Activated CD4-positive, alpha-beta T cell treated with anti-CD3 and anti-CD28 coated beads for 36 hours (primary cell): ENCODE results near the gene SLX4IP. TPM values are rescaled to one million over a fixed set of nuclear protein-coding genes. Genes with fewer than 3 reads are reported as not detected.
"Not testable (repeated sequence)": the region's sequence is repeated elsewhere in the genome, so short reads cannot be mapped to it uniquely, and the experiment has no call there.

Source experiments
- ATAC-seq: fragments of 200-7000 bp; cut with Tn5 transposase; one replicate; pipeline ENCODE4 v1.10.0; 2021; ENCODE audit warnings: mild to moderate bottlenecking, moderate library complexity
- CTCF ChIA-PET: fragments of 350-600 bp; sonication (Branson Sonifier 250); formaldehyde crosslinking; loops from one replicate; lab custom pipeline; 2021; ENCODE audit warnings: antibody characterized with exemption; lab: Charles Lee
- POLR2A ChIA-PET: fragments of 350-600 bp; sonication (Branson Sonifier 250); formaldehyde crosslinking; loops from one replicate; lab custom pipeline; 2021; ENCODE audit warnings: antibody characterized with exemption, inconsistent platforms; lab: Charles Lee
- DNase-seq: peaks from one replicate; pipeline ENCODE4 v3.0.0-alpha.2; 2020
- H3K27ac Mint-ChIP-seq: one replicate; pipeline ENCODE4 v1.8.0; 2021; ENCODE audit warnings: mixed read lengths
- H3K27me3 Mint-ChIP-seq: one replicate; pipeline ENCODE4 v1.8.0; 2021; ENCODE audit warnings: mixed read lengths
- H3K36me3 Mint-ChIP-seq: one replicate; pipeline ENCODE4 v1.8.0; 2021; ENCODE audit warnings: low read depth, mixed read lengths
- H3K4me1 Mint-ChIP-seq: one replicate; pipeline ENCODE4 v1.8.0; 2021; ENCODE audit warnings: mixed read lengths
- H3K4me3 Mint-ChIP-seq: one replicate; pipeline ENCODE4 v1.8.0; 2021; ENCODE audit warnings: mild to moderate bottlenecking, moderate library complexity, mixed read lengths
- H3K9me3 Mint-ChIP-seq: one replicate; pipeline ENCODE4 v1.8.0; 2021; ENCODE audit warnings: low read depth, mixed read lengths
- intact Hi-C, 2 experiments: fragments of 100-400 bp; cut with DNase I in 1 of 2; cut with micrococcal nuclease in 1 of 2; formaldehyde crosslinking; loops; one replicate each; pipeline versions ENCODE4 v1.14.2 to v1.15.1; 2022 to 2024; cut with DNase I, micrococcal nuclease
- total RNA-seq, 2 experiments: library from RNA; stranded (reverse); gene quantifications; one replicate each; pipeline ENCODE4 v1.2.3, GENCODE V29; 2021

Gene SLX4IP
- total RNA-seq, 2 experiments from 2014 or later = 7.4 to 7.8 TPM

- Mint-ChIP-seq H3K27ac (no peak overlapping the region), H3K27me3 (no peaks in the 10 kb centered on the region), H3K4me1 (no peaks in the 10 kb centered on the region), H3K4me3 (no peak overlapping the region), H3K9me3 (no peaks in the 10 kb centered on the region), H3K36me3 (peaks cover 20% of the 10 kb centered on the region)
- ChIA-PET POLR2A (no interaction called here), CTCF (interaction anchor here (0.6 kb wide), 1 partner anchor 35 kb away, joined by 3 read pairs; no protein-coding TSS in a partner anchor)
- no peak for DNase-seq
- no peak for ATAC-seq
- intact Hi-C loops = no loop called here
These were observed 174.7 kb downstream of the SLX4IP start for GRCh38 chr20:10609770-10610169.

GRCh38 chr20:10610251-10610650, 175.1 kb downstream of the SLX4IP start:
- Mint-ChIP-seq H3K27ac (no peak overlapping the region), H3K36me3 (peaks cover 23% of the 10 kb centered on the region), H3K27me3 (no peaks in the 10 kb centered on the region), H3K4me1 (no peaks in the 10 kb centered on the region), H3K4me3 (no peak overlapping the region), H3K9me3 (no peaks in the 10 kb centered on the region)
- no peak for ATAC-seq
- ChIA-PET CTCF (no interaction called here), POLR2A (no interaction called here)
- DNase-seq = no peak
- intact Hi-C loops = no loop called here

GRCh38 chr20:10611357-10611756, 176.3 kb downstream of the SLX4IP start:
- Mint-ChIP-seq H3K4me3 (no peak overlapping the region), H3K36me3 (peaks cover 24% of the 10 kb centered on the region), H3K4me1 (no peaks in the 10 kb centered on the region), H3K27ac (no peak overlapping the region), H3K9me3 (no peaks in the 10 kb centered on the region), H3K27me3 (no peaks in the 10 kb centered on the region)
- intact Hi-C loops = no loop called here
- ChIA-PET POLR2A (no interaction called here), CTCF (no interaction called here)
- ATAC-seq (no peak), DNase-seq (peak; percentile 33)

DNA sequence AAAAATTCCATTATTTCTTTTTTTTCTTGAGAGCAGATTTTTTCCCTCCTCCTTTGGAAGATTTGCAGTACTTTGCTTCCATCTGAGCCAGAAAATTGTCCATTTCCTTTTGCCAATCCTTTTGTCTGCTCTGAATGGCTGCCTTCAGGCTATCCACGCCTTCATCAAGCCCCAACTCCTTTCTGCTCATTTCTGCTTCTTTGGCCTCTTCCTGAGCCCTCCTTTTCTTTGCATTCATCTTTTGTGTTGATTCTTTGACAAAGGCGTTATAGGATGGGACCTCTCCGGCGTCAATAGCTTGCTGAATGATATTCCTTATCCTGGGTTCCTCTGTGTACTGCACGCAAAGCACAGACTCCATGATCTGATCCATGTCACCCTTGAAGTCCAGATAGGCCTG, 178.3 kb downstream of the SLX4IP start:
- DNase-seq, H3K27me3 Mint-ChIP-seq, H3K9me3 Mint-ChIP-seq, intact Hi-C loops, H3K27ac Mint-ChIP-seq, CTCF ChIA-PET, POLR2A ChIA-PET, H3K4me1 Mint-ChIP-seq, H3K4me3 Mint-ChIP-seq, ATAC-seq: not testable (repeated sequence)
- H3K36me3 Mint-ChIP-seq = peaks cover 28% of the 10 kb centered on the region

GRCh38 chr20:10613911-10614310, 178.8 kb downstream of the SLX4IP start:
- intact Hi-C loops = no loop called here
- ChIA-PET POLR2A (no interaction called here), CTCF (no interaction called here)

GRCh38 chr20:10616212-10616611, 181.1 kb downstream of the SLX4IP start:
- Mint-ChIP-seq H3K36me3 (peaks cover 23% of the 10 kb centered on the region), H3K4me1 (no peaks in the 10 kb centered on the region), H3K27me3 (no peaks in the 10 kb centered on the region), H3K27ac (no peak overlapping the region), H3K9me3 (no peaks in the 10 kb centered on the region), H3K4me3 (no peak overlapping the region)
- POLR2A ChIA-PET = no interaction called here
- no peak for DNase-seq
- CTCF ChIA-PET = no interaction called here
- ATAC-seq = no peak
- intact Hi-C loops = no loop called here

More at GRCh38 chr20:10613911-10614310, 178.8 kb downstream of the SLX4IP start:
- peaks cover 26% of the 10 kb centered on the region for H3K36me3 Mint-ChIP-seq
- no peak for DNase-seq
- H3K9me3 Mint-ChIP-seq = no peaks in the 10 kb centered on the region
- ATAC-seq = no peak
- no peak overlapping the region for H3K27ac Mint-ChIP-seq
- no peaks in the 10 kb centered on the region for H3K27me3 Mint-ChIP-seq
- no peaks in the 10 kb centered on the region for H3K4me1 Mint-ChIP-seq
- H3K4me3 Mint-ChIP-seq = no peak overlapping the region

GRCh38 chr20:10617549-10618133, 182.5 kb downstream of the SLX4IP start:
- H3K27me3 Mint-ChIP-seq, ATAC-seq, DNase-seq, CTCF ChIA-PET, intact Hi-C loops, H3K9me3 Mint-ChIP-seq, H3K4me1 Mint-ChIP-seq, H3K27ac Mint-ChIP-seq, POLR2A ChIA-PET, H3K4me3 Mint-ChIP-seq: not testable (repeated sequence)
- H3K36me3 Mint-ChIP-seq = peaks cover 24% of the 10 kb centered on the region

DNA sequence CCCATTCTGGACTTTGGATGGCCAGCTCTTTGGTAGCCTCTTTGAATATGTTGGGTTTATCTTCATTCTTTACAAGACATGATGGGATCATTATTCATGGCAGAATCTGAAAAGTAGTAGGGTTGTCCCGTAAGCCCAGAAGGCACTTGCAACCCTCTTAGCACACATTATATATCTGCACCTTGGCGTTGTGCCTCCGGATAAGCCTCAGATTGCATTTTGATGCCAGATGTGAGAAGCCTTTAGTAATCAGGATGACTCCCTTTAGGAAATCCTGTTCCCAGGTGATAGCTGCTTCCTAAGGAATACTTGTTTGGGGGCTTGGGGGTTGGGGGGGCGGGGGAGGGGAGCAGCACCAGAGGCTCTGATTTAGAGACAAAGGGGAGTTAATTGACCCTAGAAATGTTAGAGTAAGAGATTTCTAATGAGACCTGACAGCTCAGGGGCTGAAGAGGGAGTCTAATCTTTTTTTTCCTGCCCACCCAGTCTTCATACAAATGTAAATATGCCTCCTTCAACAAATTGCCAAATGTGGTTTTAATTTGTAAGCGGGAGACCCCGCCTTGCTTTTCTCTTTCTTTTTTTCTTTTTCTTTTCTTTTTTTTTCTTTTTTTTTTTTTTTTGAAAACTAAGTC, 183.6 kb downstream of the SLX4IP start:
- Mint-ChIP-seq H3K9me3 (peaks cover 2% of the 10 kb centered on the region), H3K27me3 (no peaks in the 10 kb centered on the region), H3K4me1 (no peaks in the 10 kb centered on the region), H3K36me3 (peaks cover 21% of the 10 kb centered on the region), H3K4me3 (no peak overlapping the region), H3K27ac (no peak overlapping the region)
- ChIA-PET POLR2A (no interaction called here), CTCF (no interaction called here)
- ATAC-seq (no peak), DNase-seq (no peak)
- intact Hi-C loops = no loop called here

GRCh38 chr20:10619427-10619826, 184.3 kb downstream of the SLX4IP start:
- Mint-ChIP-seq H3K27me3 (no peaks in the 10 kb centered on the region), H3K27ac (no peak overlapping the region), H3K36me3 (peaks cover 24% of the 10 kb centered on the region), H3K9me3 (peaks cover 2% of the 10 kb centered on the region), H3K4me3 (no peak overlapping the region), H3K4me1 (no peaks in the 10 kb centered on the region)
- ChIA-PET CTCF (no interaction called here), POLR2A (no interaction called here)
- no peak for ATAC-seq
- intact Hi-C loops = no loop called here
- no peak for DNase-seq

- POLR2A ChIA-PET = no interaction called here
- Mint-ChIP-seq H3K4me1 (no peaks in the 10 kb centered on the region), H3K9me3 (peaks cover 2% of the 10 kb centered on the region), H3K4me3 (no peak overlapping the region), H3K27ac (no peak overlapping the region), H3K36me3 (peaks cover 22% of the 10 kb centered on the region), H3K27me3 (no peaks in the 10 kb centered on the region)
- intact Hi-C loops = no loop called here
- CTCF ChIA-PET = no interaction called here
- no peak for ATAC-seq
- DNase-seq = no peak
These were observed 186.0 kb downstream of the SLX4IP start for GRCh38 chr20:10621149-10621548.

DNA sequence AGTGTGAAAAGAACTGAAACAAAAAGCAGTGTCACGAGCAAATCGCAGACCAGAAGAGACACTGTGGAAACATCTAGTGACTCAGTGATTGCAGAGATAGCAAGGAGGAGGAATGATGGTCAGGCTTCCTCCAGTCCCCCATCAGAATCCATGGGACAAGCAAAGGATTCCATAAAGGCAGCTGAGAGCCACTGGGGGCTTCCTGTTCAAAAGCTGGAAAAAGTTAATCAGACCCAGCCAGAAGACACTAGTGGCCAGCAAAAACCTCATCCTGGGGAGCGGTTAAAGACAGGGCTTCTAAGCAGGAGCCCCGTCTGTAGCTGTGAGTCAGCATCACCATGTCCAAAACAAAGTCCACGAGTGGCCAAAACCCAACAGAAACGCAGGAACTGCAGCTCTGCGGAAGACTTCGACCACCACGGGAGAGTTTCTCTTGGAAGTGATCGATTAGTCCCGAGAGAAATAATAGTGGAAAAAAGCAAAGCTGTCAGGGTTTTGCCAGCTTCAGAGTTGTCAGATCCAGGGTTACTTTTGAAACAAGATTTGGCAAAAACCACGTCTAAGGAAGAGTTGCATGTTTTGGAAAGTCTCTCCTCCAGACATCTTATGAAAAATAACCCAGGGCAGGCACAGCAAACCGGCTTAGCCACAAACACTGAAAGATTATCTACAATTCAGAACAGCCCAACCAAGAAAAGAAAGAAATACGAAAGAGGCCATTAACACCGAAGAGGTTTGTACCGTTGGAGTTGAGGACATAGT, 187.7 kb downstream of the SLX4IP start:
- Mint-ChIP-seq H3K27ac (no peak overlapping the region), H3K9me3 (peaks cover 2% of the 10 kb centered on the region), H3K4me3 (no peak overlapping the region), H3K27me3 (no peaks in the 10 kb centered on the region), H3K36me3 (peaks cover 18% of the 10 kb centered on the region), H3K4me1 (no peaks in the 10 kb centered on the region)
- POLR2A ChIA-PET = no interaction called here
- intact Hi-C loops = no loop called here
- CTCF ChIA-PET = interaction anchor here (0.7 to 0.9 kb wide), 2 partner anchors 68 to 78 kb away, joined by 3 to 4 read pairs; no protein-coding TSS in a partner anchor
- DNase-seq (no peak), ATAC-seq (no peak)

- Mint-ChIP-seq H3K27ac (no peak overlapping the region), H3K4me3 (no peak overlapping the region), H3K4me1 (no peaks in the 10 kb centered on the region), H3K36me3 (peaks cover 18% of the 10 kb centered on the region), H3K27me3 (no peaks in the 10 kb centered on the region), H3K9me3 (peaks cover 2% of the 10 kb centered on the region)
- ChIA-PET POLR2A (no interaction called here), CTCF (no interaction called here)
- DNase-seq (no peak), ATAC-seq (no peak)
- intact Hi-C loops = no loop called here
These were observed 190.5 kb downstream of the SLX4IP start for GRCh38 chr20:10625641-10626040.
